T-helper 17 cell (primary cell): Measurements from ENCODE around the gene SLC8B1. TPM values are rescaled to one million over a fixed set of nuclear protein-coding genes. Genes with fewer than 3 reads are reported as not detected.

Experiments
- ATAC-seq: fragments of 150-1000 bp; cut with Tn5 transposase; 2 replicates; pipeline ENCODE4 v1.10.0; 2021; ENCODE audit warnings: mild to moderate bottlenecking, moderate library complexity
- DNase-seq, 3 donors: peaks; one replicate each; pipeline versions ENCODE4 v3.0.0 to v3.0.0-alpha.2; 2020 to 2021
- H3K9me3 ChIP-seq: one replicate; pipeline ENCODE4 v1.7.0; 2013; ENCODE audit warnings: low read length, mild to moderate bottlenecking; ENCODE audit not compliant: control insufficient read depth, poor library complexity, severe bottlenecking
- H3K27ac Mint-ChIP-seq: one replicate; pipeline ENCODE4 v1.8.0; 2022; ENCODE audit warnings: mild to moderate bottlenecking, moderate library complexity, mixed read lengths
- H3K27me3 Mint-ChIP-seq: one replicate; pipeline ENCODE4 v1.8.0; 2022; ENCODE audit warnings: mixed read lengths
- H3K36me3 Mint-ChIP-seq: one replicate; pipeline ENCODE4 v1.8.0; 2022; ENCODE audit warnings: low read depth, mixed read lengths
- H3K4me1 Mint-ChIP-seq: one replicate; pipeline ENCODE4 v1.8.0; 2022; ENCODE audit warnings: mild to moderate bottlenecking, mixed read lengths
- H3K4me3 Mint-ChIP-seq: one replicate; pipeline ENCODE4 v1.8.0; 2022; ENCODE audit warnings: mild to moderate bottlenecking, moderate library complexity, mixed read lengths
- total RNA-seq, 4 donors: library from RNA in 2 of 4; stranded (reverse) in 2 of 4; gene quantifications; one replicate each; pipeline ENCODE4 v1.2.3 and lab custom pipeline; 2022 to 2026

Gene SLC8B1
- total RNA-seq, 2 donors from 2014 or later, result 58.6 to 66.0 TPM

DNA sequence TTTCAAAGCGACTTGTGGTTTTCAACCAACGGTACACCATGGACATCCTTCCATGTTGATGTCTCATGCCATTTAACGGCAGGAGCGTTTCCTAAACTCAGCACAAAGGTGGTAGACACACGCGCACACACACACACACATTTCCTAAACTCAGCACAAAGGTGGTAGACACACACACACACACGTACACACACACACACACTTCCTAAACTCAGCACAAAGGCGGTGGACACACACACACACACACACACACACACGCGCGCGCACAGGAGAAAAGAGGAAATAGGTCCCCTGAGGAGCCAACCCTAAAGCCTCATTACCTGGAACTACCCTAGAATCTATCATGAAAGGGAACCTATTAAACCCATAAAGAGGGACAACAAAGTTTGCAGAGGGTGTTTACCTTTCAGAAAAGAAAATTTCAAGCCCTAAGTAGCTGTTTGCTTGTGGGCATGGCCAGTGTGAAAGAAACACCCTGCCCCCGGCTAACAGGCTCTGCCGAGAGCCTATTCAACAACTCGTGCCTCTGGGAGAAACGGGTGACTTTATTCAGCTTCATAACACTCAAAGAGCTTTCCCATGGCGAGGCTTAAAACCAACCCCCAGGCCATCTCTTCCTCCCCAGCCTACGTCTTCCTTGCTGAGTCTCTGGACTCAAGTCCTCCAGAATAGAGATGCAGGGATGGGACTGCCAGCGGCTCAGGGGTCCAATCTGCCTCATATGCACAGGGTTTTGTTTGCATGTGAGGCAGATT is 31.8 kb downstream of the SLC8B1 start:
- peak overlapping the region; percentile 81 for H3K27ac Mint-ChIP-seq
- H3K36me3 Mint-ChIP-seq, result peaks cover 10% of the 10 kb centered on the region
- no peak for DNase-seq
- H3K27me3 Mint-ChIP-seq, result no peaks in the 10 kb centered on the region
- H3K4me1 Mint-ChIP-seq, result peaks cover 8% of the 10 kb centered on the region
- peak; percentile 28 for ATAC-seq
- peak overlapping the region; percentile 75 for H3K4me3 Mint-ChIP-seq
- H3K9me3 ChIP-seq, result no peaks in the 10 kb centered on the region

DNA sequence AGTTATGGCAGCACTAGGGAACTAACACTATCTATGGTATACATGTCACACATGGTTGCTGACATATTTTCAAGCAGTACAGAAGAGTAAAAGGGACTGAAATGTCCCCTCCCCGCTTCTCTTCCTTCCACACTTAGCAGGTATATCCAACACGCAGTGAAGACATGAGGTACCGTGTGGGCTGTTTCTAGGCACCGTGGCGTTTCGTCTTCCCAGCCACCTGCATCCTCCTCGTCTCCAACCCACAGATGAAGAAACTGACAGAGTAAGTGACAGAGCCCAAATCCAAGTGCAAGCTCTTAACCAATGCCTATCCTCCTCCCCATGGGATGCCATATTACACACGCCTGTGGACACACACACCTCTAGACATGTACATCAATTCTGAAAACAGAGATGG is 32.4 kb downstream of the SLC8B1 start:
- DNase-seq, result no peak
- ATAC-seq, result no peak
- Mint-ChIP-seq H3K27ac (peak overlapping the region; percentile 81), H3K27me3 (no peaks in the 10 kb centered on the region), H3K4me3 (peak overlapping the region; percentile 75), H3K36me3 (peaks cover 10% of the 10 kb centered on the region), H3K4me1 (peaks cover 8% of the 10 kb centered on the region)
- no peaks in the 10 kb centered on the region for H3K9me3 ChIP-seq

DNA sequence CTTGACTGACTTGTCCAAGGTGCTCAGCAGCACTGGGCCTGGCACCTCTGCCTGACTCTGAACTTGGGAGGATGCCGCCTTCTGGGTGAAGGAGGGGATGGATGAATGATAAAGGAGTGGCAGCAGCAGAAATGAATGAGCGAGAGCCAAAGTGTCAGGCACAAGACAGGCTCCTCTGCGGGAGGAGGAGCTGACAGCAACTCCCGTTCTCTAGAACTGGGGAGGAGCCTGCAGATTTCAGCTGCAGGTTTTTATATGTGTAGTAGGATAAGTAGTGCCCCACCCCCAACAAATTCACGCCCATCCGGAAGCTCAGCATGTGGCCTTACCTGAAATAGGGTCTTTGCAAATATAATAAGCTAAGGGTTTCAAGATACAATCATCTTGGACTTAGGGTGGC is 33.1 kb downstream of the SLC8B1 start:
- no peak for ATAC-seq
- Mint-ChIP-seq H3K36me3 (peaks cover 10% of the 10 kb centered on the region), H3K27ac (peak overlapping the region; percentile 34), H3K4me1 (peaks cover 8% of the 10 kb centered on the region), H3K27me3 (no peaks in the 10 kb centered on the region), H3K4me3 (no peak overlapping the region)
- DNase-seq, result no peak
- H3K9me3 ChIP-seq, result no peaks in the 10 kb centered on the region

DNA sequence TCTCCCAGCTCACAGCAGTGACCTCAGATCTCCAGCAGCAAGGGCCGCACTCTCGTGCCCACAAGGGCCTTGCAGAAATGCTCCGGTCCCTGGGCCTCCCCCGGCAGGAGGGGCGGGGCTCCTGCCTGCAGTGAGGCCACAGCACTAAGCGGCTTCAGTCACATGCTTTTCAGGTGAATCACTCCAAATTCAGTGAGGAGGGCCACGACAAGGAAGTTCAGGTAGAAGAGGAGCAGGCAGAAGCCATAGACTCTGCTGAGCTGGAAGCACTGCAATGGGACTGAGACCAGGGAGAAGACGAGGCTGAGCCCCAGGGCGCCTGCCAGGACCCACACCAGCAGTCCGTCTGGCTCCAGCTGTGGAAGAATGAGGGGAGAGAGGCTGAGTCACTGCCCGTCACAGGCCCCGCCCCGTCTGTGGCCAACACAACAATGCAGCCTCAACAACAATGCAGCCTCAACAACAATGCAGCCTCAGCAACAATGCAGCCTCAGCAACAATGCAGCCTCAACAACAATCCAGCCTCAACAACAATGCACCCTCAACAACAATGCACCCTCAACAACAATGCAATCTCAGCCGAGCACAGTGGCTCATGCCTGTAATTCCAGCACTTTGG is 35.2 kb downstream of the SLC8B1 start:
- DNase-seq (no peak), ATAC-seq (no peak)
- H3K27me3 Mint-ChIP-seq, result no peaks in the 10 kb centered on the region
- H3K9me3 ChIP-seq, result no peaks in the 10 kb centered on the region
- peak overlapping the region; percentile 37 for H3K27ac Mint-ChIP-seq
- H3K4me1 Mint-ChIP-seq, result peaks cover 8% of the 10 kb centered on the region
- no peak overlapping the region for H3K4me3 Mint-ChIP-seq
- peaks cover 8% of the 10 kb centered on the region for H3K36me3 Mint-ChIP-seq

DNA sequence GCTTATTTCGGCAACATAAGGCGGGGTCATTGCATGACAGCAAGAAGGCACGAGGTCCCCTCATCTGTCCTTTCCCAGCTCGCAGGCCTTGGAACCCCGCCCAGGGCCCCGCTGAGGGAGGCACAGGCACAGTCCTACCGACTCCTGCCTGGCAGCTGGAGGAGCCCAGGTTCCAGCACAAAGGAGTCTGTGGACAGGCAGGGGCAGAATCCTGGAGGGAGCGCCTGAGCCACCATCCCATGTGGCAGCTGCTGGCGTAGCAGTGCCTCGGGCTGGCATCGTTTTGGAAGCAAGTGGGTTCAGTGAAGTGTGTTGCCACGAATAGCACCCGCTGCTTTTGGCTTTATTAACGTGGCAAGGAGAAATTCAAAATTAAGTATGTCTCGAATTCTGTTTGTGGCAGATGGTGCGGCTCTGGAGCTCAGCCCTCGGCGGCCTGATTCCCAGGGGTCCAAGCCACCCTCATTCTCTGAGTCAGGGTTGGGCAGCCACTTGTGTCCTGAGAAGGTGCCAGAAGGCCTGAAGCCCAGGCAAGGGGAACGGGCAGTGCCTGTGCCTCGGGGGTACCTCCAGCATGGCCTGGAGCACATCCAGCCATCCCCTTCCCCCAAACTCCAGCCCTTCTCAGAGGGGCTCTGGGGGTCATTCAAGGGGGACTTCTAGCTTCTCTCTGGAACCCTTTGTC is 35.9 kb downstream of the SLC8B1 start:
- H3K9me3 ChIP-seq, result no peaks in the 10 kb centered on the region
- H3K27me3 Mint-ChIP-seq, result no peaks in the 10 kb centered on the region
- peaks cover 8% of the 10 kb centered on the region for H3K36me3 Mint-ChIP-seq
- peak overlapping the region; percentile 79 for H3K27ac Mint-ChIP-seq
- peaks cover 8% of the 10 kb centered on the region for H3K4me1 Mint-ChIP-seq
- H3K4me3 Mint-ChIP-seq, result no peak overlapping the region
- DNase-seq, result no peak
- no peak for ATAC-seq

DNA sequence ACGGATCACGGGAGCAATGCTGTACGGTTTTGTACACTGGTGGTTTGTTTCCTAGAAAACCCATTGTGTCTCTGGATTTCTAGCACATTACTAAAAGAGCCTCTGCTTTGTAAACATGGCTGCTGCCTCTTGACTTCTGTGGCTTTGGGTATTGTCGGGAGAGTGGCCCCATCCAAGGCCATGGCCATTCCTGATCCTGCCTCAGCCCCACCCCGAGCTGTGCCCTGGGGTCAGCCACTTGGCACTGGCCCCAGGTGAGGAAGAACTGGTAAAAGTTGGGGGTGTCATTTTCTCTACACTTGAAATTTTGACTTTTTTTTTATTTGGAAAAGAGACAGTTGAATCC is 36.5 kb downstream of the SLC8B1 start:
- Mint-ChIP-seq H3K4me1 (peaks cover 8% of the 10 kb centered on the region), H3K27ac (peak overlapping the region; percentile 79), H3K4me3 (no peak overlapping the region), H3K36me3 (peaks cover 6% of the 10 kb centered on the region), H3K27me3 (no peaks in the 10 kb centered on the region)
- ATAC-seq, result no peak
- H3K9me3 ChIP-seq, result no peaks in the 10 kb centered on the region
- DNase-seq, result no peak

DNA sequence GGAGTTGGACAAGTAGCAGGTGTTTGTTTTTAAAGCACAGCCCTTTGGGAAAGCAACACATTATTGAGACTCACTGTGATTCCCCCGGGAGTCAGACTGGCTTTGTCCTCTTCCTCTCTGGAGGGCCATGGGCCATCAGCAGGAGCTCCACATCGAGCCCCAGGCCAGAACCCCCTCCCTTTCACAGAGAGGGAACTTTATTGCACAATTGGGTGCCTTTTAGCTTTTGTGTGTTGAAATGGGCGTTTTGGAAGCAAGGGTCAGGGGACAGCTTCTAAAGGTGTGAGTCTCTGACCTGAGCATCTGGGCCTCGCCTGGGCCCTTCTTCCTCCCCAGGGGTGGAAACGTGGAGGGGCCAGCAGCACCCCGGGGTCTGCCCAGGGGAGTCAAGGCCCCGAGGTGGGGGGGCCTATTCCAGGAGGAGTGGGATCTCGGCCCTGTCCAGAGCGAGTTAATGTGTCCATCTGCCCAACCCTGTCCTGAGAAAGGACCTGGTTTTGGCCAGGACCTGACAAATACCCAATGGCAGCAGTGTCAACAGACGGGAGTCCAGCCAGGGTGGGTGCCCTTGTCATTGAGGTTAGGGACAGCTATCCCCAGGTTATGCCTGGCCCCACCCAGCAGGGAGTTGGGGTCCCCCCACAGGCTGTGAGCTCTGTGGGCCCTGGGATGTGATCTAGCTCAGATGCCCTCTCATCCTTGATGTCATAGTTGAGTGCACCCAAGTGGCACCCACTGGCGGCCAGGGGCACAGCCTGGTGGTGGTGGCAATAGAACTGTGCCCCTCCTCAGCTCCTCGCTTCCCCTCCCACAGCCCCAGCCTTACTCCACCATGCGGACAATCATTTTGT is 37.1 kb downstream of the SLC8B1 start:
- ATAC-seq (no peak), DNase-seq (no peak)
- Mint-ChIP-seq H3K4me1 (peaks cover 6% of the 10 kb centered on the region), H3K36me3 (peaks cover 5% of the 10 kb centered on the region), H3K4me3 (no peak overlapping the region), H3K27ac (peak overlapping the region; percentile 79), H3K27me3 (no peaks in the 10 kb centered on the region)
- no peaks in the 10 kb centered on the region for H3K9me3 ChIP-seq

DNA sequence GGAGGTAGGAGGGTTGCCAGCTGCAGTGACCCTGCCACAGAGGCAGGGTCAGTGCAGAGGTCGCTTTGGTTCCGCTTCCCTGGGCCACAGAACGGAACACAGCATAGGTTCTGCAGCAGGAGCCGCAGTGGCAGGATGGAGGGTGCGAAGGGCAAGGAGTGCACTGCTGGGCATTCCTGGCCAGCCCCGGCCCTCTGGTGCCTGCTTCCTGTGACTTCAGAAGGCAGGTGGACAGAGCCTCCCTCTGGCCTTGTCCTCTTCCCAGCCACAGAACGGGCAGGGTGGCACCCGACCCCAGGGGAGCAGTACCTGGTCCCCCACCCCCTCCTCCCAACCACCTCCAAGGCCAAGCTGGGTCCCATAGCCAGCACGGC is 37.7 kb downstream of the SLC8B1 start:
- Mint-ChIP-seq H3K27me3 (no peaks in the 10 kb centered on the region), H3K27ac (no peak overlapping the region), H3K4me1 (peaks cover 3% of the 10 kb centered on the region), H3K4me3 (no peak overlapping the region), H3K36me3 (peaks cover 3% of the 10 kb centered on the region)
- DNase-seq (no peak), ATAC-seq (no peak)
- H3K9me3 ChIP-seq, result no peaks in the 10 kb centered on the region

DNA sequence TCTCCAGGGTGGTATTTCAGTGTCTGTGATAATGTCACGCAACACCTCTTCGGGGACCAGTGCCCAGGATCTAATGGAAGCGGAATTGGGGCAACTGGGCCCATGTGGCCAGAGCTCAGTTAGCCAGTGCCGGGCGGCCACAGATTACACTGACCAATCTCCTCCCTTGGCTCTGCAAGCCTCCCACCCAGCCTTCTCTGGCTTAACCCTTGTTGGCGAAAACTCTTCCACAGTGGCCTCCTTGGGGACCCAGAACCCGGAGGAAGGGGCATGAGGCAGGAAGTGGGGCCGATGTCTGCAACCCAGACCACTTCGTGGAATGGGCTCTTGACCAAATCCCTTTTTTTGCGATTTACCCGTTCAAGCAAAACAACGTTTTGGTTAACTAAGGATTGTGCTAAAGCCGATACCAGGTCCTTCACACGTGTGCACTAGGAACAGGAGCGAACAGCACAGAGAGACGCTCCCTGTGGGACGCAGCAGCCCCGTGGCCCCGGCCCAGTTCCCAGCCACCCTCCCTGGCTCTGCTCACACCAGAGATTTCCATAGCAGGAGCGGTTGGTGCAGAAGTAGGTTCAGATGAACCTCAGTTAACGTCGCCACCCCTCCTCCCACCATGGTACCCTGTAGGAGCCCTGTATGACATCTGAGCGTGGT is 38.2 kb downstream of the SLC8B1 start:
- ATAC-seq (no peak), DNase-seq (no peak)
- H3K36me3 Mint-ChIP-seq, result peaks cover 1% of the 10 kb centered on the region
- no peaks in the 10 kb centered on the region for H3K27me3 Mint-ChIP-seq
- H3K9me3 ChIP-seq, result no peaks in the 10 kb centered on the region
- no peak overlapping the region for H3K4me3 Mint-ChIP-seq
- peaks cover 4% of the 10 kb centered on the region for H3K4me1 Mint-ChIP-seq
- H3K27ac Mint-ChIP-seq, result peak overlapping the region; percentile 41

DNA sequence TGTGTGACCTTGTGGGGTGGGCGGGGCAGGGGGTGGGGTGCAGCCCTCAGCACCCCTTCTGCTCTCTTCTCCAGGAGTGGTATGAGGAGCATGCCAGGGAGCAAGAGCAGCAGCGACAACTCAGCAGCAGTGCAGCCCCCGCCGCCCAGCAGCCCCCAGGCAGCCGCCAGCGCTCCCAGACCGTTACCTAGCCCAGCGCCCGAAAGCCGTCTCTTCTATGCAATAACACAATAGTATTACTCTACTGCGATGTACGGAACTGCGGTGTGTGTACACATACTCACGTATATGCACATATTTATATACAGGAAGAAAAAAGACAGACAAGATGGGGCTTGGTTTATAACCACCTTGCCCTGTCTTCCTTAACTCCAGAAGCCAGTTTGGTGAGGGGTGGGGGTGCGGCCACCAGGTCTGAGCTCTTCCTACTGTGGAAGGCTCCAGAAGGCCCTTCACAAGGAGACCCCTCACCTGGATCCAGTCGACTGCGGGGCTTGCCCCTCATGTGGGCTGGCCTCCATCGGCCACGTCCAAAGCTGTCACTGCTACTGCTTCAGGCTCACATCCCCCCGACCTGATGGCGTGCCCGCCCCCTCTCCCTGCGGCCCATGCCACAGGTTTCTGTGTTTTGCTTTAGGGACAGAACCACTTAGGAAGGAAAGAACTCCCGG is 38.9 kb downstream of the SLC8B1 start:
- H3K9me3 ChIP-seq, result no peaks in the 10 kb centered on the region
- Mint-ChIP-seq H3K27ac (peak overlapping the region; percentile 41), H3K4me3 (no peak overlapping the region), H3K36me3 (no peaks in the 10 kb centered on the region), H3K4me1 (peaks cover 4% of the 10 kb centered on the region), H3K27me3 (no peaks in the 10 kb centered on the region)
- no peak for ATAC-seq
- no peak for DNase-seq

DNA sequence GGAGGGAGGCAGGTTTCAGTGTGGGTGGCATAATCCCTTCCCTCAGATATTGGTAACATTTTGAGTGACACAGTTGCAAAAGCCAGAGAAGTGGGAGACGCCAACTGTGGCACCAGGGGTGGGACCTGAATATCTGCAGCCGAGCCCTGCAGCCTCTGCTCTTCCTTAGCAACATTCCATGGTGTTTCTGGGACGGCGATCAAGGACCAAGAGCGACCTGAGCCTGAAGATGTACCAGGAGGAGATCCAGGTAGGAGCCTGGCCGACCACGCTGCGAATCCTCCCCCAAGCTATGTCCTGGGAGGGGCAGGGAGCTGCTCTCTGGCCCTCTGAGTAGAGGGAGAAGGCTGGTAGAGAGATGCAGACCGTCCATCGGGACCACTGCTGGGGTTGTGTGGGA is 41.8 kb downstream of the SLC8B1 start:
- H3K9me3 ChIP-seq, result no peaks in the 10 kb centered on the region
- Mint-ChIP-seq H3K4me1 (peaks cover 2% of the 10 kb centered on the region), H3K36me3 (no peaks in the 10 kb centered on the region), H3K4me3 (no peak overlapping the region), H3K27me3 (no peaks in the 10 kb centered on the region), H3K27ac (no peak overlapping the region)
- ATAC-seq (no peak), DNase-seq (no peak)

DNA sequence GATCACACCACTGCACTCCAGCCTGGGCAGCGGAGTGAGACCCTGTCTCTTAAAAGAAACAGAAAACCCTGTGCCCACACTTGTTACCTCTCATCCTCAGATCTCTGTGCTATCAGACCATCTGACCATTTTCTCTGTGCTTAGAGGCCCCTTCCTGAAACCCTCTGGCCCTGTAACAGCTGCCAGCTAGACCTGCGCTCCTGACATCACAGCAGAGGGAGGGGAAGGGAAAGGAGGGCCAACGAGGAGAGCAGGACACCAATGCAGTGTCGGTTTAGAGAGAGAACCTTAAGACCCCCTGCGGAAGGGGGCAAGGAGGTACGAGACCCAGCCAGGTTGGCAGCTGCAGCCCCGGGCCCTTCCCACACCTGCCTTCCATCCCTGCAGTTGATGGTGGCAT is 42.4 kb downstream of the SLC8B1 start:
- no peaks in the 10 kb centered on the region for H3K9me3 ChIP-seq
- H3K4me1 Mint-ChIP-seq, result peaks cover 2% of the 10 kb centered on the region
- no peak overlapping the region for H3K27ac Mint-ChIP-seq
- H3K4me3 Mint-ChIP-seq, result no peak overlapping the region
- no peak for DNase-seq
- no peaks in the 10 kb centered on the region for H3K27me3 Mint-ChIP-seq
- no peaks in the 10 kb centered on the region for H3K36me3 Mint-ChIP-seq
- no peak for ATAC-seq
